ENCODE results near the gene APOBEC3B.

Gene APOBEC3B

GRCh38 chr22:38953091-38953490, 29.1 kb upstream of the APOBEC3B start:
- DNase-seq = no peak
- H3K9me3 ChIP-seq (ENCODE audit: severe bottlenecking) = no peaks in the 10 kb centered on the region
- no peak overlapping the region for H3K27ac ChIP-seq
- TF ChIP-seq CTCF (IDR thresholded peaks at IDR 0.05; ENCODE audit: low read depth, low read length) = no peak
- H3K27me3 ChIP-seq (ENCODE audit: insufficient read depth, low read depth, severe bottlenecking) = no peaks in the 10 kb centered on the region
- no peak overlapping the region for H3K4me3 ChIP-seq (ENCODE audit: low read depth, low read length)
- no peaks in the 10 kb centered on the region for H3K36me3 ChIP-seq

GRCh38 chr22:38953577-38954413, 28.4 kb upstream of the APOBEC3B start:
- Histone ChIP-seq H3K36me3 (no peaks in the 10 kb centered on the region), H3K27ac (no peak overlapping the region), H3K9me3 (ENCODE audit: severe bottlenecking) (no peaks in the 10 kb centered on the region), H3K27me3 (ENCODE audit: insufficient read depth, low read depth, severe bottlenecking) (no peaks in the 10 kb centered on the region), H3K4me3 (ENCODE audit: low read depth, low read length) (no peak overlapping the region)
- no peak for DNase-seq
- TF ChIP-seq CTCF (IDR thresholded peaks at IDR 0.05; ENCODE audit: low read depth, low read length) = no peak

- Histone ChIP-seq H3K27ac (no peak overlapping the region), H3K27me3 (ENCODE audit: insufficient read depth, low read depth, severe bottlenecking) (no peaks in the 10 kb centered on the region), H3K9me3 (ENCODE audit: severe bottlenecking) (no peaks in the 10 kb centered on the region), H3K4me3 (ENCODE audit: low read depth, low read length) (no peak overlapping the region), H3K36me3 (no peaks in the 10 kb centered on the region)
- DNase-seq = no peak
- no peak for TF ChIP-seq CTCF (IDR thresholded peaks at IDR 0.05; ENCODE audit: low read depth, low read length)
These were observed 27.6 kb upstream of the APOBEC3B start for GRCh38 chr22:38954414-38955043.

GRCh38 chr22:38955250-38955905, 26.8 kb upstream of the APOBEC3B start:
- H3K9me3 ChIP-seq (ENCODE audit: severe bottlenecking) = no peaks in the 10 kb centered on the region
- no peak for DNase-seq
- H3K36me3 ChIP-seq = no peaks in the 10 kb centered on the region
- no peak for TF ChIP-seq CTCF (IDR thresholded peaks at IDR 0.05; ENCODE audit: low read depth, low read length)
- no peaks in the 10 kb centered on the region for H3K27me3 ChIP-seq (ENCODE audit: insufficient read depth, low read depth, severe bottlenecking)
- no peak overlapping the region for H3K27ac ChIP-seq
- no peak overlapping the region for H3K4me3 ChIP-seq (ENCODE audit: low read depth, low read length)

- H3K4me3 ChIP-seq (ENCODE audit: low read depth, low read length) = no peak overlapping the region
- no peak overlapping the region for H3K27ac ChIP-seq
- no peak for DNase-seq
- no peak for TF ChIP-seq CTCF (IDR thresholded peaks at IDR 0.05; ENCODE audit: low read depth, low read length)
- no peaks in the 10 kb centered on the region for H3K9me3 ChIP-seq (ENCODE audit: severe bottlenecking)
- H3K27me3 ChIP-seq (ENCODE audit: insufficient read depth, low read depth, severe bottlenecking) = no peaks in the 10 kb centered on the region
- no peaks in the 10 kb centered on the region for H3K36me3 ChIP-seq
These were observed 26.2 kb upstream of the APOBEC3B start for GRCh38 chr22:38955926-38956325.
